ENCODE measurements around the gene PIWIL4. TPM values are rescaled to one million over a fixed set of nuclear protein-coding genes. Genes with fewer than 3 reads are reported as not detected.
"Not testable (repeated sequence)": the region's sequence is repeated elsewhere in the genome, so short reads cannot be mapped to it uniquely, and the experiment has no call there.

Gene PIWIL4
- total RNA-seq, 4 donors from 2014 or later, result 1.5 to 5.1 (median 3.5) TPM

DNA sequence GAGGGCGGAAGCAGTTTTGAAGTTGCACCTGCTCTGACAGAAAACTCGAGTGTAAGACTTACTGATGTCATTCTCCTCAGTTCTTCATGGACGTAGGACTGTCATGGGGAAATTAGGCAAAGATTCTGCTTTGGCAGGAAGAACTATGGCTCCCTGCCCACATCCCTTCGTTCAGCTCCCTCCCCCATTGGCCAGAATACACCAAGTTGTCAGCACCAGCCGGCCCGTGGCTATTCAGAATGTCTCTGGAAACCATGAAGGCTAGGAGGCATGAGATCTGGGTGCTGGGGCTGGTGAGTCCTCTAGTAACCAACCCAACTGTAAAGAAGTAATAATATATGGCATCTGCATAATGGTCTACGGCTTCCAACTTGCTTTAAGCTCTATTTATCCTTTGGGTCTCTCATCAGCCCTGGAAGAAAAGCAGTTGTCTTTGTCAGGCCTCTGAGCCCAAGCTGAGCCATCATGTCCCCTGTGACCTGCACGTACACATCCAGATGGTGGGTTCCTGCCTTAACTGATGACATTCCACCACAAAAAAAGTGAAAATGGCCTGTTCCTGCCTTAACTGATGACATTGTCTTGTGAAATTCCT, 74.1 kb downstream of the PIWIL4 start:
- no peak for DNase-seq

GRCh38 chr11:94643186-94643585, 76.0 kb downstream of the PIWIL4 start:
- H3K4me3 ChIP-seq (replicated peaks in 1 of 3); DNase-seq; H3K27me3 ChIP-seq; H3K4me1 ChIP-seq; H3K27ac ChIP-seq; H3K9me3 ChIP-seq; intact Hi-C loops (cut with DNase I); H3K36me3 ChIP-seq: not testable (repeated sequence)
- WGBS, 2 donors, result 76 to 83% methylated on average over 7 of the region's 8 CpGs

More for the DNA sequence above, 74.1 kb downstream of the PIWIL4 start:
- WGBS, 2 donors, result 69 to 71% methylated on average over 8 of the region's 8 CpGs
- no peak overlapping the region for H3K4me3 ChIP-seq (replicated peaks in 1 of 3)
- no peaks in the 10 kb centered on the region for H3K9me3 ChIP-seq
- no peaks in the 10 kb centered on the region for H3K36me3 ChIP-seq
- no peaks in the 10 kb centered on the region for H3K4me1 ChIP-seq
- H3K27me3 ChIP-seq, result no peaks in the 10 kb centered on the region
- intact Hi-C loops (cut with DNase I), result no loop called here
- no peak overlapping the region for H3K27ac ChIP-seq
- TF ChIP-seq POLR2A (IDR thresholded peaks at IDR 0.05), result no peak
- no peak for TF ChIP-seq CTCF (IDR thresholded peaks at IDR 0.05)

GRCh38 chr11:94647926-94648325, 80.8 kb downstream of the PIWIL4 start:
- no peak for DNase-seq
- intact Hi-C loops (cut with DNase I), result no loop called here
- H3K4me3 ChIP-seq (replicated peaks in 1 of 3), result no peak overlapping the region
- WGBS, 2 donors, result 42 to 54% methylated on average over 3 of the region's 3 CpGs
- TF ChIP-seq CTCF (IDR thresholded peaks at IDR 0.05) (no peak), POLR2A (IDR thresholded peaks at IDR 0.05) (no peak)
- H3K27ac ChIP-seq, result no peak overlapping the region
- no peaks in the 10 kb centered on the region for H3K9me3 ChIP-seq
- no peaks in the 10 kb centered on the region for H3K27me3 ChIP-seq
- H3K36me3 ChIP-seq, result no peaks in the 10 kb centered on the region
- H3K4me1 ChIP-seq, result no peaks in the 10 kb centered on the region

DNA sequence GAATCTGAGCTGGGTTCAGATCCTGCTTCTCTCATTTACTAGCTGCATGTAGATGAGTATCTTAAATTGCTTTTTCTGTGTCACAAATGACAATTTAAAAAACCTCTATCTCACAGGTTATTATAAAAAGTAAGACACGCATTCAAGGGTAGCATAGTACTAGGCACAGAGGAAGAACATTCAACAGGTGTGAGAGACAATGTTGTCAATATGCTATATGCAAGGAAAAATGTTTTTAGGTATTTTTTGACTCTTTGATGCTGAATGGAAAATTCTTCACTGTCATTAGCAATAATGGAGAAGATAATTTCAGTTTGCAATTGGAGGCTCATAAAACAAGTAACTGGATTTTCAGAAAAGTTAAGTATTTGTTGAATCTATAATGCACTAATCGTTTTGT, 81.6 kb downstream of the PIWIL4 start:
- no peaks in the 10 kb centered on the region for H3K27me3 ChIP-seq
- H3K4me1 ChIP-seq, result no peaks in the 10 kb centered on the region
- no peak overlapping the region for H3K4me3 ChIP-seq (replicated peaks in 1 of 3)
- intact Hi-C loops (cut with DNase I), result no loop called here
- H3K27ac ChIP-seq, result no peak overlapping the region
- H3K36me3 ChIP-seq, result no peaks in the 10 kb centered on the region
- 63 to 66% methylated on average over 2 of the region's 2 CpGs for WGBS, 2 donors
- H3K9me3 ChIP-seq, result no peaks in the 10 kb centered on the region
- no peak for DNase-seq
- TF ChIP-seq CTCF (IDR thresholded peaks at IDR 0.05) (no peak), POLR2A (IDR thresholded peaks at IDR 0.05) (no peak)

GRCh38 chr11:94649254-94649653, 82.1 kb downstream of the PIWIL4 start:
- Histone ChIP-seq H3K27me3 (no peaks in the 10 kb centered on the region), H3K27ac (no peak overlapping the region), H3K4me1 (no peaks in the 10 kb centered on the region), H3K4me3 (replicated peaks in 1 of 3) (no peak overlapping the region), H3K36me3 (no peaks in the 10 kb centered on the region), H3K9me3 (no peaks in the 10 kb centered on the region)
- WGBS, 2 donors, result 75 to 82% methylated on average over 2 of the region's 2 CpGs
- intact Hi-C loops (cut with DNase I), result no loop called here
- DNase-seq, result no peak
- TF ChIP-seq POLR2A (IDR thresholded peaks at IDR 0.05) (no peak), CTCF (IDR thresholded peaks at IDR 0.05) (no peak)
